GM04503 (cell line): Measurements from ENCODE around the gene MALT1.
"Not testable (repeated sequence)": the region's sequence is repeated elsewhere in the genome, so short reads cannot be mapped to it uniquely, and the experiment has no call there.

ENCODE experiments used
- DNase-seq: peaks from one replicate; pipeline ENCODE4 v3.0.0-alpha.2; 2012; ENCODE audit warnings: low read depth

Gene MALT1

GRCh38 chr18:58776541-58776940, 105.3 kb downstream of the MALT1 start:
- DNase-seq = not testable (repeated sequence)

GRCh38 chr18:58777471-58777870, 106.2 kb downstream of the MALT1 start:
- no peak for DNase-seq

GRCh38 chr18:58779529-58779928, 108.3 kb downstream of the MALT1 start:
- DNase-seq = no peak

- no peak for DNase-seq
Observed at GRCh38 chr18:58780045-58780444, 108.8 kb downstream of the MALT1 start.

- DNase-seq = no peak
Observed at GRCh38 chr18:58781627-58782194, 110.4 kb downstream of the MALT1 start.

- DNase-seq = no peak
Observed at GRCh38 chr18:58784601-58785137, 113.4 kb downstream of the MALT1 start.

- DNase-seq = no peak
Observed at GRCh38 chr18:58785171-58785805, 114.0 kb downstream of the MALT1 start.

GRCh38 chr18:58785870-58786269, 114.6 kb downstream of the MALT1 start:
- DNase-seq = no peak

- DNase-seq = no peak
Observed at GRCh38 chr18:58787536-58788149, 116.4 kb downstream of the MALT1 start.

- DNase-seq = no peak
Observed at GRCh38 chr18:58788470-58788869, 117.2 kb downstream of the MALT1 start.

GRCh38 chr18:58788971-58789875, 118.0 kb downstream of the MALT1 start:
- no peak for DNase-seq

GRCh38 chr18:58789876-58790240, 118.6 kb downstream of the MALT1 start:
- no peak for DNase-seq

GRCh38 chr18:58792086-58792485, 120.8 kb downstream of the MALT1 start:
- DNase-seq = no peak

- peak; percentile 89 for DNase-seq
Observed at GRCh38 chr18:58793361-58793760, 122.1 kb downstream of the MALT1 start.

GRCh38 chr18:58796220-58796619, 125.0 kb downstream of the MALT1 start:
- DNase-seq = no peak

GRCh38 chr18:58800582-58800981, 129.3 kb downstream of the MALT1 start:
- DNase-seq = no peak

GRCh38 chr18:58802959-58803358, 131.7 kb downstream of the MALT1 start:
- DNase-seq = no peak

GRCh38 chr18:58803978-58804377, 132.7 kb downstream of the MALT1 start:
- no peak for DNase-seq
